Keratinocyte (primary cell): ENCODE results near the gene BTNL3. TPM values are rescaled to one million over a fixed set of nuclear protein-coding genes. Genes with fewer than 3 reads are reported as not detected.

ENCODE experiments used
- DNase-seq: peaks from one replicate; pipeline ENCODE4 v3.0.0-alpha.2; 2011; ENCODE audit warnings: low read depth, missing footprints, low spot score
- FAIRE-seq: peaks from 2 replicates; lab custom pipeline; 2011; peaks lifted over from hg19 to GRCh38; lab: Jason Lieb, UNC
- H2AFZ ChIP-seq: 2 replicates; pipeline ENCODE4 v1.6.0; 2012; ENCODE audit warnings: low read length, control low read depth, inconsistent platforms; ENCODE audit not compliant: control insufficient read depth
- H3K27ac ChIP-seq: 2 replicates; pipeline ENCODE4 v1.5.1; 2011; ENCODE audit warnings: low read length; ENCODE audit not compliant: control insufficient read depth, insufficient read depth
- H3K27me3 ChIP-seq: 3 replicates; pipeline ENCODE4 v1.6.0; 2011; ENCODE audit warnings: low read length; ENCODE audit not compliant: control insufficient read depth, insufficient read depth; ENCODE audit errors: extremely low read depth
- H3K36me3 ChIP-seq, 2 experiments: 2 replicates in 1 of 2; 3 replicates in 1 of 2; pipeline ENCODE4 v1.5.1; 2011; ENCODE audit warnings: low read length in 2 of 2, mild to moderate bottlenecking in 1 of 2; ENCODE audit not compliant: control insufficient read depth in 2 of 2, insufficient read depth in 2 of 2; ENCODE audit errors: extremely low read depth in 1 of 2
- H3K4me1 ChIP-seq: 3 replicates; pipeline ENCODE4 v1.5.1; 2011; ENCODE audit warnings: low read length; ENCODE audit not compliant: control insufficient read depth, insufficient read depth; ENCODE audit errors: extremely low read depth
- H3K4me2 ChIP-seq: 3 replicates; pipeline ENCODE4 v1.6.0; 2011; ENCODE audit warnings: low read depth, low read length; ENCODE audit not compliant: control insufficient read depth, insufficient read depth; ENCODE audit errors: extremely low read depth
- H3K4me3 ChIP-seq, 3 experiments: fragments of 200-600 bp in 1 of 3; sonication (generic) in 1 of 3; 2 replicates in 2 of 3; 3 replicates in 1 of 3; pipeline ENCODE4 v1.5.1; 2011 to 2016; ENCODE audit warnings: low read length in 3 of 3, mild to moderate bottlenecking in 3 of 3, control low read depth in 2 of 3, inconsistent platforms in 1 of 3, low read depth in 1 of 3, mixed read lengths in 1 of 3, mixed run types in 1 of 3, moderate library complexity in 1 of 3; ENCODE audit not compliant: control insufficient read depth in 2 of 3, insufficient read depth in 2 of 3; ENCODE audit errors: extremely low read depth in 1 of 3
- H3K79me2 ChIP-seq: 2 replicates; pipeline ENCODE4 v1.6.0; 2012; ENCODE audit warnings: low read length; ENCODE audit not compliant: control insufficient read depth, insufficient read depth
- H3K9ac ChIP-seq: 3 replicates; pipeline ENCODE4 v1.6.0; 2011; ENCODE audit warnings: low read length; ENCODE audit not compliant: control insufficient read depth, insufficient read depth; ENCODE audit errors: extremely low read depth
- H3K9me1 ChIP-seq: 3 replicates; pipeline ENCODE4 v1.6.0; 2011; ENCODE audit warnings: low read length; ENCODE audit not compliant: control insufficient read depth, insufficient read depth; ENCODE audit errors: extremely low read depth
- H3K9me3 ChIP-seq: 2 replicates; pipeline ENCODE4 v1.5.1; 2012; ENCODE audit warnings: low read depth, low read length; ENCODE audit not compliant: control insufficient read depth
- H4K20me1 ChIP-seq: 3 replicates; pipeline ENCODE4 v1.6.0; 2011; ENCODE audit warnings: low read length; ENCODE audit not compliant: control insufficient read depth, insufficient read depth; ENCODE audit errors: extremely low read depth
- CTCF ChIP-seq, 3 experiments: IDR thresholded peaks in 1 of 3; conservative IDR thresholded peaks in 1 of 3; optimal IDR thresholded peaks in 1 of 3; 2 replicates in 2 of 3; 3 replicates in 1 of 3; pipeline versions ENCODE3 to v1.5.1; 2011; ENCODE audit warnings: low read length in 3 of 3, mild to moderate bottlenecking in 3 of 3, moderate library complexity in 2 of 3, control low read depth in 1 of 3, inconsistent platforms in 1 of 3; ENCODE audit not compliant: insufficient read depth in 2 of 3; ENCODE audit errors: extremely low read depth in 1 of 3
- EZH2 ChIP-seq: IDR thresholded peaks from one replicate; pipeline ENCODE4 v1.6.1; 2012; ENCODE audit warnings: inconsistent platforms, mild to moderate bottlenecking, low read length, moderate library complexity
- dilution Hi-C: fragments of 300-500 bp; cut with MboI; formaldehyde crosslinking; loops from one replicate; pipeline ENCODE4 v1.7.0; 2020; ENCODE audit warnings: low sequenced_read_pairs; ENCODE audit not compliant: extremely low pct_ligation_motif_present
- polyA plus RNA-seq, 5 experiments: library from polyadenylated mRNA; depleted of rRNA in 3 of 5; stranded (reverse) in 3 of 5; stranded (forward) in 1 of 5; unstranded in 1 of 5; fragments of >200 nt; gene quantifications; 1 replicate in 1 of 5; 2 replicates in 3 of 5; 3 replicates in 1 of 5; pipeline versions ENCODE4 v1.2.1 to v1.2.3, GENCODE V29; 2011 to 2012; ENCODE audit warnings: missing spikeins in 2 of 5, low read depth in 1 of 5, low replicate concordance in 1 of 5

Gene BTNL3
- polyA plus RNA-seq, 1 donor (not counting 4 experiments of a cell fraction or from before 2014, with no cell fraction given) = not detected

- H3K27me3 ChIP-seq = peaks cover 20% of the 10 kb centered on the region
- H2AFZ ChIP-seq = no peak overlapping the region
- H4K20me1 ChIP-seq = no peaks in the 10 kb centered on the region
- no peaks in the 10 kb centered on the region for H3K79me2 ChIP-seq
- no peaks in the 10 kb centered on the region for H3K9me3 ChIP-seq
- no peaks in the 10 kb centered on the region for H3K4me1 ChIP-seq
- H3K36me3 ChIP-seq = no peaks in the 10 kb centered on the region
- no peak overlapping the region for H3K27ac ChIP-seq
- H3K4me3 ChIP-seq = no peak overlapping the region
- no peaks in the 10 kb centered on the region for H3K9me1 ChIP-seq
- no peak overlapping the region for H3K9ac ChIP-seq
- H3K4me2 ChIP-seq = no peak overlapping the region
- dilution Hi-C loops = no loop called here
- no peak for FAIRE-seq
- TF ChIP-seq EZH2 (no peak), CTCF (optimal IDR thresholded peaks at IDR 0.05 in 1 of 3, IDR thresholded peaks at IDR 0.05 in 1 of 3, conservative IDR thresholded peaks at IDR 0.05 in 1 of 3; ENCODE audit: extremely low read depth in 1 of 3, insufficient read depth in 2 of 3, low read length in 3 of 3) (no peak)
- no peak for DNase-seq
Observed at GRCh38 chr5:181047921-181048320, 59.3 kb downstream of the BTNL3 start.

- H3K27ac ChIP-seq = no peak overlapping the region
- peaks cover 4% of the 10 kb centered on the region for H3K4me1 ChIP-seq
- dilution Hi-C loops = no loop called here
- no peaks in the 10 kb centered on the region for H3K9me3 ChIP-seq
- H4K20me1 ChIP-seq = no peaks in the 10 kb centered on the region
- FAIRE-seq (no peak), DNase-seq (no peak)
- H3K27me3 ChIP-seq = peaks cover 36% of the 10 kb centered on the region
- H3K9me1 ChIP-seq = no peaks in the 10 kb centered on the region
- H3K9ac ChIP-seq = no peak overlapping the region
- H2AFZ ChIP-seq = no peak overlapping the region
- no peak overlapping the region for H3K4me2 ChIP-seq
- H3K79me2 ChIP-seq = no peaks in the 10 kb centered on the region
- no peak overlapping the region for H3K4me3 ChIP-seq
- H3K36me3 ChIP-seq = no peaks in the 10 kb centered on the region
- TF ChIP-seq EZH2 (no peak), CTCF (optimal IDR thresholded peaks at IDR 0.05 in 1 of 3, IDR thresholded peaks at IDR 0.05 in 1 of 3, conservative IDR thresholded peaks at IDR 0.05 in 1 of 3; ENCODE audit: extremely low read depth in 1 of 3, insufficient read depth in 2 of 3, low read length in 3 of 3) (no peak)
Observed at GRCh38 chr5:181050016-181050415, 61.4 kb downstream of the BTNL3 start.
